B cell (primary cell): ENCODE data around the gene ZNF554.

ENCODE experiments used
- CTCF ChIP-seq: fragments of 200-600 bp; IDR thresholded peaks from one replicate; pipeline ENCODE4 v1.8.0; 2022; ENCODE audit warnings: antibody characterized with exemption, mild to moderate bottlenecking
- EZH2 ChIP-seq: IDR thresholded peaks from 2 replicates; pipeline ENCODE4 v1.6.1; 2012; ENCODE audit warnings: borderline replicate concordance, low read depth, mild to moderate bottlenecking, moderate library complexity, low read length; ENCODE audit not compliant: insufficient read depth, poor library complexity, severe bottlenecking

- TF ChIP-seq CTCF: no peak
- TF ChIP-seq EZH2: no peak
Observed at GRCh38 chr19:2805261-2805900, 14.3 kb upstream of the ZNF554 start.
